IPS DF 6.9 (cell line): ENCODE data around the gene WNT16.

Source experiments
- DNase-seq: peaks from one replicate; pipeline ENCODE4 v3.0.0-alpha.2; 2013; ENCODE audit warnings: low read depth, low spot score
- H3K27ac ChIP-seq: one replicate; pipeline ENCODE4 v1.5.1; 2013; ENCODE audit warnings: low read length, control low read depth
- H3K27me3 ChIP-seq: 2 replicates; pipeline ENCODE4 v1.6.1; 2013; ENCODE audit warnings: mild to moderate bottlenecking, low read length; ENCODE audit not compliant: control insufficient read depth, insufficient read depth
- H3K36me3 ChIP-seq: 2 replicates; pipeline ENCODE4 v1.6.1; 2013; ENCODE audit warnings: low read length; ENCODE audit not compliant: control insufficient read depth, insufficient read depth
- H3K4me1 ChIP-seq: 2 replicates; pipeline ENCODE4 v1.6.1; 2013; ENCODE audit warnings: low read length; ENCODE audit not compliant: control insufficient read depth, insufficient read depth
- H3K4me3 ChIP-seq: 2 replicates; pipeline ENCODE4 v1.5.1; 2013; ENCODE audit warnings: mild to moderate bottlenecking, low read length
- H3K9me3 ChIP-seq: 2 replicates; pipeline ENCODE4 v1.6.1; 2013; ENCODE audit warnings: low read length, inconsistent platforms; ENCODE audit not compliant: control insufficient read depth, insufficient read depth
- WGBS: extraction: QIAGEN DNeasy Blood & Tissue Kit; methylation state at CpG from one replicate; pipeline ENCODE4 v1.1.7; 2013; ENCODE audit warnings: mixed read lengths, missing lambda C conversion rate; ENCODE audit not compliant: insufficient read length, insufficient coverage; 5-methylcytosine and 5-hydroxymethylcytosine counted together

The WNT16 gene, protein sequence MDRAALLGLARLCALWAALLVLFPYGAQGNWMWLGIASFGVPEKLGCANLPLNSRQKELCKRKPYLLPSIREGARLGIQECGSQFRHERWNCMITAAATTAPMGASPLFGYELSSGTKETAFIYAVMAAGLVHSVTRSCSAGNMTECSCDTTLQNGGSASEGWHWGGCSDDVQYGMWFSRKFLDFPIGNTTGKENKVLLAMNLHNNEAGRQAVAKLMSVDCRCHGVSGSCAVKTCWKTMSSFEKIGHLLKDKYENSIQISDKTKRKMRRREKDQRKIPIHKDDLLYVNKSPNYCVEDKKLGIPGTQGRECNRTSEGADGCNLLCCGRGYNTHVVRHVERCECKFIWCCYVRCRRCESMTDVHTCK

DNA sequence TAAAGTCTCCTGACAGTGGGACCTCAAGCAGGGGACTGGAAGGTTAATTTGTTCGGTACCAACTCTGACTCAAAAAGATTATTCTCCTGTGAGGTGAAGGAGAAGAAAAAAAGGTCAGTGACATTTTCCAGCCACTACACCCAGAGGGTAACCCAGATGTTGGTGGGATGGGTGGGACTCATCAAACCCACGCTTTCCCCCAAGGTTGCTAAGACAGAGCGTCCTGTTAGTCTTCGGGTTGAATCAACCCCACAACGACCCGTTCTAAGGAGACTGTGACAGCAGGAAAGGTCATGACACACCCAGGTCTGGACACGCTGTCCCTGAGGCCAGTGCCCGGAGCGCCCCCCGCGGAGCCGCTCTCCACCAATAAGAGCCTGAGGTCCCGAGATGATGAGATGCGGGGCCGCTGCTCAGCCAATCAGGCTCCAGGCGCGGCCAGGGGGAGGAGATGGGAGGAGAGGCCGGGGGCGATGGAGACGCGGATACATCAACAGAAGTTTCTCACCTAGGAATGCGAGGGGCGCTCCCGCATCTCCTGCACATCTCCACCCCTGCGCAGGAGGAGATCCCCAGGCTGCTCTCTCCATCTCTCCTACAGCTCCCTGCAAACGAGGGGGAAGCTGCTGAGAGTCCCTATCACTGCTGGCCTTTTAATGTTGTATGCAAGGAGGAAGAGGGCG is at the start of gene WNT16:
Gene WNT16, plus strand, starts transcription at position 493 of the 683 bp plus-strand sequence. CDS start 293 bp downstream, outside the sequence.
- Histone ChIP-seq H3K27me3 (peaks cover 7% of the 10 kb centered on the region; the same call in 1 of the 2 replicates), H3K36me3 (no peaks in the 10 kb centered on the region), H3K4me3 (peak within 1 kb of the TSS; percentile 46; the same call in 1 of the 2 replicates), H3K27ac (no peak within 1 kb of the TSS), H3K9me3 (no peaks in the 10 kb centered on the region), H3K4me1 (no peaks in the 10 kb centered on the region)
- no peak for DNase-seq
- no CpG with 5 or more reads among the region's 27 CpGs for WGBS

DNA sequence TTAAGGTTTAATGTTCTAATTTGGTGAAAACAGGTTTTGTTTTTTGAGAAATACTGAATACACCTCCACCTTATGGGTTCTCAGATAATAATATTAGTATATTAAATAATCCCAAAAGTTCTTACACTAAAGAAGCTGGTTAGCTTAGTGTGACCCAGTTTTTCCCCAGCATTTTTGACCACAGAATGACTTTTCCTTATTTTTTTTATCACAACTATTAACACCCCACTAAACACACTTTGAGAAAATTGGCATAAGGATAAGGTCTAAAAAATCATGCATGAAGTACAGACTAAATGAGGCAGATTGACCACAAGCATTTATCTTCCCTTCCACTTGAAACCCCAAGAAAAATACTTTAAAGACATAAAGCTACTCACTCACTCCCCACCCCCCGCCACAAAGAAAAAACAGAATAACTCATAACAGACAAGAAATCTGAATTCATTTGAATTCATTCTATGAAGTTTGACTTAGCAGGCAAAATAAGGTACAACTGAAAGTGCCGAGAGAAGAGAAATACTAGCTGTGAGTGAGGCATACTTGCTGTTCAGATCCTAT is 49.7 kb upstream of the WNT16 start:
- H3K9me3 ChIP-seq = no peaks in the 10 kb centered on the region
- no peak overlapping the region for H3K4me3 ChIP-seq
- no peaks in the 10 kb centered on the region for H3K36me3 ChIP-seq
- no peak overlapping the region for H3K27ac ChIP-seq
- no peak for DNase-seq
- WGBS = no CpG with 5 or more reads among the region's 2 CpGs
- peaks cover 2% of the 10 kb centered on the region; the same call in 1 of the 2 replicates for H3K4me1 ChIP-seq
- no peaks in the 10 kb centered on the region for H3K27me3 ChIP-seq

GRCh38 chr7:121279822-121280221 is 49.0 kb upstream of the WNT16 start:
- WGBS = no CpG with 5 or more reads among the region's 4 CpGs
- Histone ChIP-seq H3K27me3 (no peaks in the 10 kb centered on the region), H3K36me3 (no peaks in the 10 kb centered on the region), H3K4me1 (peaks cover 2% of the 10 kb centered on the region; the same call in 1 of the 2 replicates), H3K27ac (no peak overlapping the region), H3K4me3 (no peak overlapping the region), H3K9me3 (no peaks in the 10 kb centered on the region)
- no peak for DNase-seq

- H3K4me3 ChIP-seq = no peak overlapping the region
- H3K4me1 ChIP-seq = peaks cover 2% of the 10 kb centered on the region
- no CpG with 5 or more reads among the region's 1 CpG for WGBS
- no peak for DNase-seq
- H3K27me3 ChIP-seq = no peaks in the 10 kb centered on the region
- H3K9me3 ChIP-seq = peaks cover 2% of the 10 kb centered on the region
- H3K27ac ChIP-seq = no peak overlapping the region
- no peaks in the 10 kb centered on the region for H3K36me3 ChIP-seq
Observed at GRCh38 chr7:121280656-121281055, 48.1 kb upstream of the WNT16 start.

DNA sequence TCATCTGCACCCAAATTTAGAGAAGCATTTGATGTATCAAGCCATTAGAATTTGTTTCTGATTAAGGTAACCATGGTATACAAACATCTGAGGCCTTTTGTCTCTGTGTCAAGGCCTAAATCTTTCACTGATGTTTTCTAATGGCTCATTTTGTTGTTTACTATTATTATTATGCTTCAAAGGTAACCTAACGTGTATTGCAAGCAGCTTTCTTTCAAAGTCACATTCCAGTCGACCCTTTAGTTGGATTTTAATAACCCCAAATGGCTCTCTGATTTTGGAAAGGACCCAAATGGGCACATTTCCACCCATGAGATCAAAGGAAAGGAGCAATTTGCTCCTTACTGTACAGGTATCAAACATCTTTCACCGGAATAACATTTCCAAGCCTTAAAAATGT is 46.7 kb upstream of the WNT16 start:
- H3K4me3 ChIP-seq = no peak overlapping the region
- H3K4me1 ChIP-seq = peaks cover 2% of the 10 kb centered on the region
- no CpG with 5 or more reads among the region's 3 CpGs for WGBS
- no peak for DNase-seq
- H3K36me3 ChIP-seq = no peaks in the 10 kb centered on the region
- H3K27ac ChIP-seq = no peak overlapping the region
- no peaks in the 10 kb centered on the region for H3K27me3 ChIP-seq
- H3K9me3 ChIP-seq = peaks cover 2% of the 10 kb centered on the region

- no peak for DNase-seq
- Histone ChIP-seq H3K9me3 (peaks cover 2% of the 10 kb centered on the region), H3K36me3 (no peaks in the 10 kb centered on the region), H3K27ac (no peak overlapping the region), H3K4me1 (no peaks in the 10 kb centered on the region; the same call in 1 of the 2 replicates), H3K27me3 (no peaks in the 10 kb centered on the region), H3K4me3 (no peak overlapping the region)
- no CpG with 5 or more reads among the region's 1 CpG for WGBS
Observed at GRCh38 chr7:121285066-121285667, 43.6 kb upstream of the WNT16 start.

DNA sequence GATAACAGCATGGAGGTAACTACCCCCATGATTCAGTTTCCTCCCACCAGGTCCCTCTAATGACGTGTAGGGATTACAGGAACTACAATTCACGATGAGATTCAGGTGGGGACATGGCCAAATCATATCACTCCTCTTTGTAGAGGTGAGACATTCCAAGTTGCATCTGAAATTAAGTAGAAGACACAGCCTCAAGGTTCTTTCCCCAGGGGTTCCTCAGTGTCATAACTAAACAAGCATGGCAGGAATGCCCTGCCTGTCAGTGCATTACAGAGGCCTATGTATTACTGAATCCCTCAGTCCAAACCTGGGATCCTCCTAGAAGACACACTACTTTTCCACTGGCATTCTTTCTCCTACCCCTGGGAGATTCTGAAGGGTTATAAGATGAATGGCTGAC is 42.6 kb upstream of the WNT16 start:
- DNase-seq = no peak
- Histone ChIP-seq H3K4me1 (no peaks in the 10 kb centered on the region; the same call in 1 of the 2 replicates), H3K4me3 (no peak overlapping the region), H3K36me3 (no peaks in the 10 kb centered on the region), H3K27me3 (no peaks in the 10 kb centered on the region), H3K27ac (no peak overlapping the region), H3K9me3 (peaks cover 2% of the 10 kb centered on the region)
- no CpG with 5 or more reads among the region's 2 CpGs for WGBS

DNA sequence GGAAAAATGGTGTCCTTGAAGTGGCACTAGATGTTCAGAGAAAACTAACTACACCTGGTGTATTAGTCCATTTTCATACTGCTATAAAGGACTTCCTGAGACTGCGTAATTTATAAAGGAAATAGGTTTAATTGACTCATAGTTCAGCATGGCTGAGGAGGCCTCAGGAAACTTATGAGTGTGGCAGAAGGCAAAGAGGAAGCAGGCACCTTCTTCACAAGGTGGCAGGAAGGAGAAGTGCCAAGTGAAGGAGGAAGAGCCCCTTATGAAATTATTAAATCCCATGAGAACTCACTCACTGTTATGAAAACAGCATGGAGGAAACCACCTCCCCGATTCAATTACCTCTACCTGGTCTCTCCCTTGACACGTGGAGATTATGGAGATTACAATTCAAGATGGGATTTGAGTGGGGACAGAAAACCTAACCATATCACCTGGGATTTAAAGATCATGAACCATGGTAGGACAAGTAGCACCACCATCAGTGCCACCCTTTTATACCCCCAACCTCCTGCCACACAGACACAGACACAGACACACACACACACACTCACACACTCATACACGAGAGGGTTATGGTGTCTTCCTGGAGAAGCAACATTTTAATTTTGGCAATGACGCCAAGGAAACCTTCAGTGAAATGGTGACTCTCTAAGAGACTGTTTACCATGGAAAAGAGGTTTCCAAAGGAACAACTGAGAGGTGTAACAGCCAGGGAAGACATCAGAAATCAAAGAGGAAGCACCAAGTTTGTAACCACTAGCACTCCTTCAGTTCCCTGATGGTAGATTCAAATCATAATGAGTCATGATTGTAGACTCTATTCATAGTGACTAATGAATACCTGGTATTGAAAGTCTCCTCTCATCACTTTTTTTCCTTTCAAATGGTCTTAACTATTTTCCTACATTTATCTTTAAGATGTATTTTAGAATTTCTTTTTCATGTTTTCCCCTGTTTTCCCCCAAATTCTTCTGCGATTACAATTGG is 41.8 kb upstream of the WNT16 start:
- Histone ChIP-seq H3K4me1 (no peaks in the 10 kb centered on the region; the same call in 1 of the 2 replicates), H3K36me3 (no peaks in the 10 kb centered on the region), H3K9me3 (peaks cover 2% of the 10 kb centered on the region), H3K27me3 (no peaks in the 10 kb centered on the region), H3K4me3 (no peak overlapping the region), H3K27ac (no peak overlapping the region)
- no peak for DNase-seq
- WGBS = no CpG with 5 or more reads among the region's 6 CpGs

GRCh38 chr7:121288894-121289293 is 39.9 kb upstream of the WNT16 start:
- Histone ChIP-seq H3K4me3 (no peak overlapping the region), H3K36me3 (no peaks in the 10 kb centered on the region), H3K27me3 (no peaks in the 10 kb centered on the region), H3K4me1 (no peaks in the 10 kb centered on the region; the same call in 1 of the 2 replicates), H3K9me3 (peaks cover 2% of the 10 kb centered on the region), H3K27ac (no peak overlapping the region)
- no peak for DNase-seq
